ENCODE results near the gene BSN.
A peak's percentile ranks its signal among the peaks of the same experiment; 100 is the strongest.

The BSN gene

GRCh38 chr3:49717959-49718857, 163.9 kb downstream of the BSN start:
- peak; percentile 31 for DNase-seq

- no peak for DNase-seq
Observed at GRCh38 chr3:49718858-49719213, 164.6 kb downstream of the BSN start.

- DNase-seq = peak; percentile 50
Observed at GRCh38 chr3:49719214-49719884, 165.1 kb downstream of the BSN start, which contains the start of gene AMIGO3. Gene AMIGO3, minus strand, starts transcription at chr3:49719684. Its CDS starts 219 bp downstream, at chr3:49719465.
